Hepatocyte (in vitro differentiated cells): ENCODE data around the gene SLC29A3. TPM values are rescaled to one million over a fixed set of nuclear protein-coding genes. Genes with fewer than 3 reads are reported as not detected.
A peak's percentile ranks its signal among the peaks of the same experiment; 100 is the strongest.
"Not testable (repeated sequence)": the region's sequence is repeated elsewhere in the genome, so short reads cannot be mapped to it uniquely, and the experiment has no call there.

Source experiments
- DNase-seq: peaks from one replicate; pipeline ENCODE4 v3.0.0-alpha.2; 2016; ENCODE audit warnings: low spot score
- H2AFZ ChIP-seq: fragments of 200-600 bp; sonication (generic); 2 replicates; pipeline ENCODE4 v1.6.0; 2016; ENCODE audit warnings: antibody characterized with exemption, mild to moderate bottlenecking
- H3K27ac ChIP-seq: fragments of 200-600 bp; sonication (generic); 2 replicates; pipeline ENCODE4 v1.5.1; 2016; ENCODE audit warnings: mild to moderate bottlenecking
- H3K27me3 ChIP-seq: fragments of 200-600 bp; sonication (generic); 2 replicates; pipeline ENCODE4 v1.6.1; 2016
- H3K36me3 ChIP-seq: fragments of 200-600 bp; sonication (generic); replicated peaks from 2 replicates; pipeline ENCODE4 v1.5.1; 2016; ENCODE audit warnings: low read depth; ENCODE audit not compliant: insufficient read depth
- H3K4me1 ChIP-seq: fragments of 200-600 bp; sonication (generic); 2 replicates; pipeline ENCODE4 v1.5.1; 2016; ENCODE audit warnings: mild to moderate bottlenecking, moderate library complexity; ENCODE audit not compliant: insufficient read depth
- H3K4me2 ChIP-seq: fragments of 200-600 bp; sonication (generic); 2 replicates; pipeline ENCODE4 v1.6.0; 2016
- H3K4me3 ChIP-seq: fragments of 200-600 bp; sonication (generic); 2 replicates; pipeline ENCODE4 v1.5.1; 2016; ENCODE audit warnings: mild to moderate bottlenecking
- H3K79me2 ChIP-seq: fragments of 200-600 bp; sonication (generic); 2 replicates; pipeline ENCODE4 v1.6.0; 2017; ENCODE audit warnings: mild to moderate bottlenecking
- H3K9me2 ChIP-seq: fragments of 200-600 bp; sonication (generic); replicated peaks from 2 replicates; pipeline ENCODE4 v1.6.0; 2017; ENCODE audit warnings: mild to moderate bottlenecking; ENCODE audit not compliant: insufficient read depth
- H3K9me3 ChIP-seq: fragments of 200-600 bp; sonication (generic); 2 replicates; pipeline ENCODE4 v1.5.1; 2016; ENCODE audit warnings: low read depth, mild to moderate bottlenecking
- H4K20me1 ChIP-seq: fragments of 200-600 bp; sonication (generic); 2 replicates; pipeline ENCODE4 v1.6.0; 2016; ENCODE audit warnings: mild to moderate bottlenecking; ENCODE audit not compliant: insufficient read depth, poor library complexity, severe bottlenecking
- CTCF ChIP-seq: fragments of 200-600 bp; sonication (generic); IDR thresholded peaks from 2 replicates; pipeline ENCODE4 v1.5.1; 2016; ENCODE audit warnings: antibody characterized with exemption, mild to moderate bottlenecking; ENCODE audit not compliant: poor library complexity
- EZH2 ChIP-seq: fragments of 200-600 bp; sonication (generic); IDR thresholded peaks from 2 replicates; pipeline ENCODE4 v1.6.1; 2016; ENCODE audit warnings: antibody characterized with exemption, mild to moderate bottlenecking, borderline replicate concordance
- EZH2phosphoT487 ChIP-seq: fragments of 200-600 bp; sonication (generic); IDR thresholded peaks from one replicate; pipeline ENCODE4 v1.6.1; 2018; ENCODE audit warnings: antibody characterized with exemption, mild to moderate bottlenecking, low read depth, moderate library complexity; ENCODE audit not compliant: unreplicated experiment, severe bottlenecking
- whole genome bisulfite sequencing: methylation state at CpG from one replicate; pipeline ENCODE4 v1.1.6; 2016; ENCODE audit warnings: low lambda C conversion rate; ENCODE audit errors: missing lambda C conversion rate; 5-methylcytosine and 5-hydroxymethylcytosine counted together
- polyA plus RNA-seq: library from polyadenylated mRNA; unstranded; fragments of >200 nt; fragmentation: Nextera tagmentation; extraction: Ambion mirVana; gene quantifications from 2 replicates; pipeline ENCODE4 v1.2.1, GENCODE V29; 2016
- total RNA-seq: library from RNA; depleted of rRNA; stranded (reverse); fragments of >200 nt; gene quantifications from 2 replicates; pipeline ENCODE4 v1.2.3, GENCODE V29; 2014

SLC29A3 gene
- total and polyA plus RNA-seq, 2 experiments from 2014 or later, result 8.4 to 12.0 TPM

- Histone ChIP-seq H4K20me1 (no peaks in the 10 kb centered on the region), H3K27ac (no peak overlapping the region), H3K9me3 (no peaks in the 10 kb centered on the region), H3K79me2 (no peaks in the 10 kb centered on the region), H3K4me3 (no peak overlapping the region), H3K9me2 (no peaks in the 10 kb centered on the region), H3K4me2 (no peak overlapping the region), H3K27me3 (no peaks in the 10 kb centered on the region), H2AFZ (no peak overlapping the region), H3K36me3 (no peaks in the 10 kb centered on the region), H3K4me1 (no peaks in the 10 kb centered on the region)
- no peak for TF ChIP-seq EZH2phosphoT487
- peak; percentile 44 for DNase-seq
- 60% methylated on average over 7 of the region's 7 CpGs for WGBS
These were observed 38.8 kb downstream of the SLC29A3 start for GRCh38 chr10:71357792-71358265.

GRCh38 chr10:71358277-71358676 is 39.2 kb downstream of the SLC29A3 start:
- Histone ChIP-seq H3K27me3 (no peaks in the 10 kb centered on the region), H3K4me1 (no peaks in the 10 kb centered on the region), H2AFZ (no peak overlapping the region), H3K36me3 (no peaks in the 10 kb centered on the region), H4K20me1 (no peaks in the 10 kb centered on the region), H3K9me3 (no peaks in the 10 kb centered on the region), H3K27ac (no peak overlapping the region), H3K4me2 (no peak overlapping the region), H3K9me2 (no peaks in the 10 kb centered on the region), H3K4me3 (no peak overlapping the region), H3K79me2 (no peaks in the 10 kb centered on the region)
- TF ChIP-seq CTCF (no peak), EZH2phosphoT487 (no peak), EZH2 (no peak)
- 87% methylated on average over 8 of the region's 8 CpGs for WGBS
- no peak for DNase-seq

GRCh38 chr10:71358906-71359305 is 39.8 kb downstream of the SLC29A3 start:
- H3K4me3 ChIP-seq, H4K20me1 ChIP-seq, H3K4me1 ChIP-seq, H2AFZ ChIP-seq, H3K27ac ChIP-seq, H3K36me3 ChIP-seq, H3K79me2 ChIP-seq, H3K27me3 ChIP-seq, H3K9me2 ChIP-seq, H3K9me3 ChIP-seq, H3K4me2 ChIP-seq, DNase-seq: not testable (repeated sequence)
- WGBS, result 91% methylated on average over 10 of the region's 10 CpGs

GRCh38 chr10:71359364-71360046 is 40.4 kb downstream of the SLC29A3 start:
- no peak overlapping the region for H3K4me3 ChIP-seq
- no peak overlapping the region for H2AFZ ChIP-seq
- DNase-seq, result no peak
- H3K79me2 ChIP-seq, result no peaks in the 10 kb centered on the region
- H3K4me1 ChIP-seq, result no peaks in the 10 kb centered on the region
- H3K27ac ChIP-seq, result no peak overlapping the region
- H3K4me2 ChIP-seq, result no peak overlapping the region
- no peaks in the 10 kb centered on the region for H3K9me2 ChIP-seq
- WGBS, result 86% methylated on average over 9 of the region's 9 CpGs
- H3K9me3 ChIP-seq, result no peaks in the 10 kb centered on the region
- no peaks in the 10 kb centered on the region for H3K36me3 ChIP-seq
- H4K20me1 ChIP-seq, result no peaks in the 10 kb centered on the region
- TF ChIP-seq CTCF, result no peak
- no peak for TF ChIP-seq EZH2
- no peak for TF ChIP-seq EZH2phosphoT487
- H3K27me3 ChIP-seq, result no peaks in the 10 kb centered on the region
